Astrocyte of the cerebellum (primary cell): ENCODE results near the gene FKBP1A.
A peak's percentile ranks its signal among the peaks of the same experiment; 100 is the strongest.

Experiments used
- DNase-seq: peaks from one replicate; pipeline ENCODE4 v3.0.0-alpha.2; 2011; ENCODE audit warnings: low read depth
- H3K4me3 ChIP-seq: 2 replicates; pipeline ENCODE4 v1.5.1; 2011; ENCODE audit warnings: mild to moderate bottlenecking, low read depth, low read length, moderate library complexity
- in situ Hi-C: cut with HindIII; loops from 2 replicates; pipeline ENCODE4 v1.10.0; 2017; ENCODE audit warnings: low sequenced_read_pairs
- TF ChIP-seq, protein P1 (sequence below): IDR thresholded peaks from 2 replicates; pipeline ENCODE4 v1.5.1; 2012; ENCODE audit warnings: low read length, low read depth, moderate library complexity, mild to moderate bottlenecking; ENCODE audit errors: missing control alignments

The FKBP1A gene

DNA sequence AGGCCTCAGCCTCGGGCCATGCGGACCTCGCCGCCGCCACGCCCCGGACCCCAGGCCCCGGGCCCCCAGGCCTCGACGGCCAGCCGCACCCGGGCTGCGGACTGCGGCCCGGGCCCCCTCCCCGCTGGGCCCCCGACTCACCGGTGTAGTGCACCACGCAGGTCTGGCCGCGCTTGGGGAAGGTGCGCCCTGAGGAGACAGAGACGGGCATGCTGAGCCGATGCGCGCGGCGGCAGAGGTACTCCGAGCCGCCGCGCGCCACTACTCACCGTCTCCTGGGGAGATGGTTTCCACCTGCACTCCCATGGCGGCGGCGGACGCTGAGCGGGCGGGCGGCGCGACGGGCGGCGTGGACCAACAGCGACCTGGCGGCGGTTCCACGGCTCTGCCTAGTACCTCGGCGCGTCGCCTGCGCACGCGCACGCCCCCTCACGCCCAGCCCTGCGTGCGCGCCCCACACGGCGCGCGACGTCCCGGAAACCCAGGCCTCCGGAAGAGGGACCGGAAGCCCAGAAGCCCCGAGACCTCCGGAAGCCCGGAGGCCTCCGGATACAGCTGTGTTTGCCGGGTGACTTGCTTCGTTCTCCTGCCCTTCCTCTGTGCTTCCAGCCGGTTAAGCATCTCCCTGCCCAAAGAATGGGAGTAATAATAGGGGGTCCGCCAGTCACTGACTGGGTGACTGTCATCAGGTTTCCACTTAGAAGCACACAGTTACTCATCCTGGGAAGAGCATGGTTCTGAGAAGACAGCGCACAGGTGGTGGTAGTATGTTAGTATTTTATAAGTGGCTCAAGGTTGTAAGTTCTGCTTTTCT, at the start of gene FKBP1A:
FKBP1A (minus strand) TSS at position 362 of the 814 bp plus-strand sequence; CDS start at position 306, 56 bp downstream.
- no peak for DNase-seq
- TF ChIP-seq, protein P1, sequence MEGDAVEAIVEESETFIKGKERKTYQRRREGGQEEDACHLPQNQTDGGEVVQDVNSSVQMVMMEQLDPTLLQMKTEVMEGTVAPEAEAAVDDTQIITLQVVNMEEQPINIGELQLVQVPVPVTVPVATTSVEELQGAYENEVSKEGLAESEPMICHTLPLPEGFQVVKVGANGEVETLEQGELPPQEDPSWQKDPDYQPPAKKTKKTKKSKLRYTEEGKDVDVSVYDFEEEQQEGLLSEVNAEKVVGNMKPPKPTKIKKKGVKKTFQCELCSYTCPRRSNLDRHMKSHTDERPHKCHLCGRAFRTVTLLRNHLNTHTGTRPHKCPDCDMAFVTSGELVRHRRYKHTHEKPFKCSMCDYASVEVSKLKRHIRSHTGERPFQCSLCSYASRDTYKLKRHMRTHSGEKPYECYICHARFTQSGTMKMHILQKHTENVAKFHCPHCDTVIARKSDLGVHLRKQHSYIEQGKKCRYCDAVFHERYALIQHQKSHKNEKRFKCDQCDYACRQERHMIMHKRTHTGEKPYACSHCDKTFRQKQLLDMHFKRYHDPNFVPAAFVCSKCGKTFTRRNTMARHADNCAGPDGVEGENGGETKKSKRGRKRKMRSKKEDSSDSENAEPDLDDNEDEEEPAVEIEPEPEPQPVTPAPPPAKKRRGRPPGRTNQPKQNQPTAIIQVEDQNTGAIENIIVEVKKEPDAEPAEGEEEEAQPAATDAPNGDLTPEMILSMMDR: no peak
- in situ Hi-C loops: loop anchor here (5.0 kb wide), 1 partner anchor 59 kb away; no protein-coding TSS in a partner anchor
- H3K4me3 ChIP-seq: peak within 1 kb of the TSS; percentile 75

- TF ChIP-seq, protein P1: no peak
- no peak for DNase-seq
- in situ Hi-C loops: no loop called here
- H3K4me3 ChIP-seq: no peak overlapping the region
These were observed 49.5 kb upstream of the FKBP1A start for GRCh38 chr20:1442304-1442703.

DNA sequence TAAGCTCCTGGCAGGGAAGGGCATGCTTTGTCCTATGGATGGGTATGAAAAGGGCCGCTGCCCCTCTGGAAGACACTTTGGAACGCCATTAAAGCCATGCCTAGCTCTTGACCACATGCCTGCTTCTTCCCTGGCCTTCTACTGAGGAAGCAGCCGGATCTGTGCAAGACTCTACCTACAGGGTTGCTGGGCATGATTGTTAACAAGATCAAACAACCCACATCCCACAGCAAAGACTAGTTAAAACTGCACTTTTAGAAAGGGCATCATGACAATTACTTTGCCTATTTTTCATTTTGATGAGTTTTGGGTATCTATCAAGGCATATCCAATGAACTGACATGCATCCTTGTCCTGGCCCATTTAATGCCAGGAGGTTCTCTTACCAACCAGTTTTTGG, 48.3 kb upstream of the FKBP1A start:
- in situ Hi-C loops: no loop called here
- TF ChIP-seq, protein P1: no peak
- H3K4me3 ChIP-seq: no peak overlapping the region
- no peak for DNase-seq

DNA sequence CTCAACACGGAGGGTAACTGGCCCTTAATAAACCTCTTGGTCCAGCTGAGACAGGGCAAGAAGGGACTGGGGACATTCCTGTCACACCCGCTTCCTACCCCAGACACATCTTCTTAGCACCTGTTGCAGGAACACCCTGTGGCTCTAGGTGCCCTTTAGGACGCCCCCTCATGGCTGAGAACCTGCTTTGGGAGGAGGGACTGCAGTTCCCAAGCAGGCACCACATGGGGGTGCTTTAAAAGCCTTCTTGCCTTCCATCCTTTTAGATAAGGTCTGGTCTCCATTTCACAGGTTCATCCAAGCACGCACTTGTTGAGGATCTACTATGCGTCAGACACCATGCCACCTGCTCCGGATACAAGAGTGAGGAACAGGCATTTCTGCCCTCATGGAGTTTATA, 47.2 kb upstream of the FKBP1A start:
- TF ChIP-seq, protein P1: peak; percentile 52
- DNase-seq: no peak
- in situ Hi-C loops: no loop called here
- no peak overlapping the region for H3K4me3 ChIP-seq

- in situ Hi-C loops: loop anchor here (5.0 kb wide), 1 partner anchor 116 kb away; no protein-coding TSS in a partner anchor
- no peak for DNase-seq
- TF ChIP-seq, protein P1: no peak
- no peak overlapping the region for H3K4me3 ChIP-seq
These were observed 45.5 kb upstream of the FKBP1A start for GRCh38 chr20:1438361-1438760.

DNA sequence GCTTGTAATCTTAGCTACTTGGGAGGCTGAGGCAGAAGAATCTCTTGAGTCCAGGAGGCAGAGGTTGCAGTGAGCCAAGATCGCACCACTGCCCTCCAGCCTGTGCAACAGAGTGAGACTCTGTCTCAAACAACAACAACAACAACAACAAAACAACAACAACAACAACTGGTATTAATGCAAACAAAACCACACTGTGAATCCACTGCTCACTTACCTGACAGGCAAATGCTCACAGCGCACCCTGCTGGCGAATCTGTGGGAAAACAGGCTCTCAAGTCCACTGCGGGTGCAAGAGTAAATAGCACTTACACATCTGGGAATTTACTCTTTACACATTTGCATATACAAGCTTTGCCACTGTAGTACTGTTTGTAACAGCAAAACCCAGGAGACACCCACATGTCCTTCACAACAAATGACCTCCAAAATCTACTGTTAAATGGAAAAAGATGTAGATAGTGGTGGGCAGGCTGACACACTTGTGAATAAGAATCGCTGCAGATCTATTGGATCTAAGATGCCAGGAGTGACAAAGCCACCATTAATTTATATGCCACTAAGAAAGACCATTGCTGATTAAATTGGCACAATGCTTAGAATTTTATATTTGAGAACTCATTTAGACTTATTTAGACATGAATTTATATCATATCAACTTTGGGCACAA, 44.5 kb upstream of the FKBP1A start:
- peak; percentile 76 for DNase-seq
- no peak overlapping the region for H3K4me3 ChIP-seq
- TF ChIP-seq, protein P1: peak; percentile 82
- in situ Hi-C loops: loop anchor here (5.0 kb wide), 1 partner anchor 115 kb away; no protein-coding TSS in a partner anchor
